Brain microvascular endothelial cell (primary cell): ENCODE results near the gene SLAMF9.

Source experiments
- DNase-seq: peaks from one replicate; pipeline ENCODE4 v3.0.0-alpha.2; 2020
- H3K27ac ChIP-seq: fragments of 250-450 bp; sonication (Bioruptor Pico); 2 replicates; pipeline ENCODE4 v1.5.1; 2020; ENCODE audit warnings: mild to moderate bottlenecking, moderate library complexity
- H3K27me3 ChIP-seq: fragments of 250-450 bp; sonication (Bioruptor Pico); replicated peaks from 2 replicates; pipeline ENCODE4 v1.5.1; 2020; ENCODE audit warnings: mild to moderate bottlenecking
- H3K36me3 ChIP-seq: fragments of 250-450 bp; sonication (Bioruptor Pico); replicated peaks from 2 replicates; pipeline ENCODE4 v1.5.1; 2020; ENCODE audit warnings: mild to moderate bottlenecking
- H3K4me3 ChIP-seq: 2 replicates; pipeline ENCODE4 v1.5.1; 2011; ENCODE audit warnings: low read depth, mild to moderate bottlenecking, control low read depth, low read length, moderate library complexity
- in situ Hi-C: cut with HindIII; loops from 2 replicates; pipeline ENCODE4 v1.10.0; 2017; ENCODE audit warnings: low sequenced_read_pairs, low pct_ligation_motif_present
- TF ChIP-seq, protein P1 (sequence below): IDR thresholded peaks from 2 replicates; pipeline ENCODE4 v1.5.1; 2011; ENCODE audit warnings: low read depth, mild to moderate bottlenecking, moderate library complexity, low read length, control low read depth, inconsistent platforms; ENCODE audit errors: missing control alignments

Gene SLAMF9

DNA sequence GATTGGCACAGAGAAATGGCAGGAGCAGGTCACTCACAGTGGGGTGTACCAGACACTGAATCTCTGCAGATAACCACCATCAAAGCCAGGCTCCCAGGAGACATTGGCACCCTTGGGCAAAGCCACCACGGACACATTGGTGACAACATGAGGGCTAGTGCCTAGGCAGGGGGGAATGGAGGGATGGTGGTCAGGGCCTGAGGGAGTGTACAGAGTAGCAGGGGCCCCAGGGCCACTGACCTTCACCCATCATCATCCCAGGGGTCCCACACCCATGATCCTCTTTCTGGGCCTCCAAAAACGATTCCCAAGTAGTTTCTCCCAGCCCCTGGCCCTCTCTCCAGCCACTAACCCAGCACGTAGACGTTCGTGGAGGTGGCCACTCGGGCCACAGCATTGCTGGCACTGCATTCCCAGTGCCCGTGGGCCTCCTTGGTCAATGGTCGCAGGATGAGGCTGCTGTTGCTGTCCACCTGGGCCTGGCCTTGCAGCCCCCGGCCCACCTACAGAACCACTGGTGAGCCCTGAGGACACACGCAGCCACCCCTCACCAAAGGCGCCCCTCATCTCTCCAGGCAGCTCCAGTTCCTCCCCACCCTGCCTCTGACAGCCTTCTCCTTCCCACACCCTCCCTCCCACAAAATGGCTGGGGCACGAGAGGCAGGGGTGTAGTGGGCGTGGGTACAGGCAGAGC lies 22.8 kb downstream of the SLAMF9 start:
- TF ChIP-seq, protein P1, sequence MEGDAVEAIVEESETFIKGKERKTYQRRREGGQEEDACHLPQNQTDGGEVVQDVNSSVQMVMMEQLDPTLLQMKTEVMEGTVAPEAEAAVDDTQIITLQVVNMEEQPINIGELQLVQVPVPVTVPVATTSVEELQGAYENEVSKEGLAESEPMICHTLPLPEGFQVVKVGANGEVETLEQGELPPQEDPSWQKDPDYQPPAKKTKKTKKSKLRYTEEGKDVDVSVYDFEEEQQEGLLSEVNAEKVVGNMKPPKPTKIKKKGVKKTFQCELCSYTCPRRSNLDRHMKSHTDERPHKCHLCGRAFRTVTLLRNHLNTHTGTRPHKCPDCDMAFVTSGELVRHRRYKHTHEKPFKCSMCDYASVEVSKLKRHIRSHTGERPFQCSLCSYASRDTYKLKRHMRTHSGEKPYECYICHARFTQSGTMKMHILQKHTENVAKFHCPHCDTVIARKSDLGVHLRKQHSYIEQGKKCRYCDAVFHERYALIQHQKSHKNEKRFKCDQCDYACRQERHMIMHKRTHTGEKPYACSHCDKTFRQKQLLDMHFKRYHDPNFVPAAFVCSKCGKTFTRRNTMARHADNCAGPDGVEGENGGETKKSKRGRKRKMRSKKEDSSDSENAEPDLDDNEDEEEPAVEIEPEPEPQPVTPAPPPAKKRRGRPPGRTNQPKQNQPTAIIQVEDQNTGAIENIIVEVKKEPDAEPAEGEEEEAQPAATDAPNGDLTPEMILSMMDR: no peak
- in situ Hi-C loops: no loop called here
- DNase-seq: no peak
- H3K27me3 ChIP-seq: no peaks in the 10 kb centered on the region
- H3K27ac ChIP-seq: no peak overlapping the region
- no peak overlapping the region for H3K4me3 ChIP-seq
- no peaks in the 10 kb centered on the region for H3K36me3 ChIP-seq

DNA sequence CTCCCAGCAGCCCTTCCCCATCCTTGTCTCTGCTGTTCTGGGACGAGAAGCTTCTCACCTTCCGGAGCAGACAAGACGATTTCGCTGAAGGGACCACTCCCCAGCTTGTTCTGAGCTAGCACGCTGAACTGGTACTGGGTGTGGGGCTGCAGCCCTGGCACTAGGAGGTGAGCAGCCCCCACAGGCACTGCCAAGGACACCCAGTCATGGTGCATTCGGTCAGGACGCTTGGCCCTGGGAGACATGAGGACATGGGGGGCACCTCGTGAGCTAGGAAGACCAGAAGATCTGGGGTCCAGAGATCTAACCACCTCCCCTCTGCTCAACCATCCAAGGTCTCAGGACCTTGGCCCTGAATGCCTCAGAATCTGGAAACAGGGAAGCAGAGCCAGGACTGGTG lies 23.4 kb downstream of the SLAMF9 start:
- no peak overlapping the region for H3K4me3 ChIP-seq
- no peak overlapping the region for H3K27ac ChIP-seq
- in situ Hi-C loops: no loop called here
- DNase-seq: no peak
- H3K27me3 ChIP-seq: no peaks in the 10 kb centered on the region
- TF ChIP-seq, protein P1: no peak
- no peaks in the 10 kb centered on the region for H3K36me3 ChIP-seq

DNA sequence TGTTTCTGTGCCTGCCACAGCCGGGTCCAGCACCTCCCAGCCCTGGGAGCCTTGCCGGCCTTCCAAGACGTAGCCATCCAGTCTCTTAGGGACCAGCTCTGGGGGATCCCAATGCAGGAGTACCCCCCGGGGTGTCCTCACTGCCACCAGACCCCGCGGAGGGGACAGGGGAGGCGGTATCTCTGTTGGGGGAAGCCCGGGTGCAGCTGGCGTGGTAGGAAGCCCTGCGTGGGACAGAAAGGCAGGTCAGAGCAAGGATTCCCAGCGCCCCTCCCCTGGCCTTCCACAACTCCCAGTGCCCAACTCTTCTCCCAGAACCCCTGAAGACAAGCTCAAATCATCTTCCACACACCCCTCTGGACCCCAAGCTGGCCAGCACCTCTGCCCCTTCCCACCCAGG lies 23.8 kb downstream of the SLAMF9 start:
- Histone ChIP-seq H3K27me3 (no peaks in the 10 kb centered on the region), H3K4me3 (no peak overlapping the region), H3K36me3 (no peaks in the 10 kb centered on the region), H3K27ac (no peak overlapping the region)
- in situ Hi-C loops: no loop called here
- DNase-seq: no peak
- TF ChIP-seq, protein P1: no peak

DNA sequence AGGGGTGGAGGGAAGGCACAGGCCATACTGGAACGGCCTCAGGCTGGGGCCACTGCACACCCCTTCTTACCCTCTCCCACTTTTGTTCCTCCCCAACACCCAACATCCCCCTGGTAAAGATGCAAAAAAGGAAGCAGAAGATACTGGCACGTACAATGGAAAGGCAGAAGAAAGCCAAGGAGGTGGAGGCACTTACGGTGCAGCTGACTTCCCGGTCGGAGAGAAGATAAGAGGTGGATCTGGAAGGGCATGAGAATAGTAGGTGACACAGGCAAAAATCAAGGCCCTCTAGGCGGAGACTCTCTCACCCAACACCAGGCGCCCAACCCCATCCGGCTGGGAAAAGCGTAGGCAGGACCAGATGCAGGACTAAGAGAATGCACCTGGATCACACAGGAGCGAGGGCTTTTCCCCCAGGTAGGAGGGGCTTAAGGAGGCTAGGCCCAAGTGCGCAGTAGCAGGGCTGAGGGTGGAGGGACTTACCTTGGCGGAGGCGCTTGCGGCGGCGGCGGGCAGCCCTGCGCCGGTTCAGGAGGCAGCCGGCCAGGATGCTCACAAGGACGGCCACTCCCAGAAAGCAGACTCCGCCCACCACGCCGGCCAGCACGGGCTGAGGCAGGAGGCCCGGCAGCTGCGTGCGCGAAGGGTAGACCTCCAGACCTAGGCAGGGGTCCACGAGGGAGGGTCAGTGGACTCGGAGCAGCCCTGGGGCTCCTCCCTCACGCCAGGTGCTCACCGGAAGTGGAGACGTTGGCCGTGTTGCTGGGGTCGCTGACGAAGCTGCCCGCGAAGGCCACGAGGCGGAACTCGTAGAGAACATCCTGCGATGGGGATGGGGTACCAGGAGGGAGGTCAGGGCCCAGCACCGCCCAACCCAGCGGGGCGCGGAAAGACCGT lies 24.6 kb downstream of the SLAMF9 start:
- Histone ChIP-seq H3K27ac (no peak overlapping the region), H3K27me3 (no peaks in the 10 kb centered on the region), H3K36me3 (no peaks in the 10 kb centered on the region), H3K4me3 (no peak overlapping the region)
- in situ Hi-C loops: no loop called here
- TF ChIP-seq, protein P1: no peak
- no peak for DNase-seq

DNA sequence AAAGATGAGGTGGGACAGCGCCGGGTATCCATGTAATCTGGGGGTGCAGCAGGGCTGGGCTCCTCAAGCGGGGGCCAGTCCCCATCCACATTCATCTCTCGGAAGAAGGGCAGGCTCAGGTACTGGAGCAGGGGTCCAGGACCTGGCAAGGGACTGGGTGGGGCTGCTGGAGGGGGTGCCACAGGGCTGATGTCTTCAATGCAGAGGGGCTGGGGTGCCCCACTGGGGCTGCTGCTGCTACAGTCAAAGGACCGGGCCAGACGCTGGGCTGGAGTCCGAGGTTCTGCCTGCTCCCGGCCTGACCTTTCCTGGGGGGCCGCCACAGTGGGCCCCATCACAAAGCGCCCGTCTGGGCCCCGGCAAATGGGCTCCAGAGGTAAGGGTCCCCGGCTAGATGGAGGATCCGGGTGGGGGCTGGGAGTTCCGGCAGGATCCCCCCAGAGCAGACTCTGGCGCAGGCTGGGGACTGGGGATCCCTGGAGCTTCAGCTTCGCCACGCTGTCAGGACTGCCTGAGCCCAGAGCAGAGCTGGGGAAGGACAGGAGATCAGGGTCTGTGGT lies 25.5 kb downstream of the SLAMF9 start:
- Histone ChIP-seq H3K4me3 (no peak overlapping the region), H3K27me3 (no peaks in the 10 kb centered on the region), H3K27ac (no peak overlapping the region), H3K36me3 (no peaks in the 10 kb centered on the region)
- in situ Hi-C loops: no loop called here
- no peak for DNase-seq
- TF ChIP-seq, protein P1: no peak
